Parathyroid adenoma (tissue), 2 donors: Measurements from ENCODE around the gene PTPRM.
A peak's percentile ranks its signal among the peaks of the same experiment; 100 is the strongest.

Source experiments
- H2AFZ ChIP-seq: fragments of 300-600 bp; sonication (generic); one replicate; pipeline ENCODE4 v1.7.0; 2017; ENCODE audit warnings: antibody characterized with exemption, mild to moderate bottlenecking
- H3K27ac ChIP-seq: fragments of 300-600 bp; sonication (generic); one replicate; pipeline ENCODE4 v1.7.0; 2017
- H3K27me3 ChIP-seq: fragments of 300-600 bp; sonication (generic); one replicate; pipeline ENCODE4 v1.7.0; 2017; ENCODE audit warnings: low read length; ENCODE audit not compliant: control insufficient read depth, insufficient read depth
- H3K36me3 ChIP-seq: fragments of 300-600 bp; sonication (generic); one replicate; pipeline ENCODE4 v1.7.0; 2017; ENCODE audit warnings: low read length; ENCODE audit not compliant: control insufficient read depth, insufficient read depth
- H3K4me1 ChIP-seq: fragments of 300-600 bp; sonication (generic); one replicate; pipeline ENCODE4 v1.7.0; 2017; ENCODE audit warnings: control low read depth
- H3K4me2 ChIP-seq: fragments of 300-600 bp; sonication (generic); one replicate; pipeline ENCODE4 v1.7.0; 2017; ENCODE audit warnings: low read length
- H3K4me3 ChIP-seq: fragments of 300-600 bp; sonication (generic); one replicate; pipeline ENCODE4 v1.7.0; 2017; ENCODE audit warnings: low read depth, low read length
- H3K79me2 ChIP-seq: fragments of 300-600 bp; sonication (generic); one replicate; pipeline ENCODE4 v1.7.0; 2017; ENCODE audit warnings: control low read depth
- H3K9ac ChIP-seq: fragments of 300-600 bp; sonication (generic); one replicate; pipeline ENCODE4 v1.7.0; 2017; ENCODE audit warnings: mild to moderate bottlenecking
- H3K9me3 ChIP-seq: fragments of 300-600 bp; sonication (generic); one replicate; pipeline ENCODE4 v1.7.0; 2017; ENCODE audit warnings: low read length; ENCODE audit not compliant: control insufficient read depth
- TF ChIP-seq, protein P1 (sequence below): fragments of 300-600 bp; sonication (generic); IDR thresholded peaks from one replicate; pipeline ENCODE4 v1.7.0; 2017; ENCODE audit warnings: antibody characterized with exemption, mild to moderate bottlenecking
- donor health status: primary hyperparathyroidism.

The PTPRM gene

DNA sequence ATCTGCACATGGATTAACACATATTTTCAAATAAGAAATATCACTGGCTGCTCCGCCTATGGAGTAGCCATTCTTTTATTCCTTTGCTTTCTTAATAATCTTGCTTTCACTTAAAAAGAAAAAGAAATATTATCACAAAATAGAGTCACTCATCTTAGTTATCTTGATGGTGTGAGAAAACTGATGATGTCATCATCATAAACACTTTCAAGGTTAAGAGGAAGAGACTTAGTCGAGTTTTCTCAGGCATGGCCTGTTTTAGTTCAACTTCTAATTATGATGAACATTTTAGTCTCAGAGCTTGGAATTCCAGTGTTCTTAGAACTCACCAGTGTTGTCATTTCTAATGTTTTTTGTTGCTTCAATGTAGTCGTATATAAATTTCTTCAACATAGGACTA, 506.1 kb downstream of the PTPRM start:
- H3K27ac ChIP-seq: no peak overlapping the region

DNA sequence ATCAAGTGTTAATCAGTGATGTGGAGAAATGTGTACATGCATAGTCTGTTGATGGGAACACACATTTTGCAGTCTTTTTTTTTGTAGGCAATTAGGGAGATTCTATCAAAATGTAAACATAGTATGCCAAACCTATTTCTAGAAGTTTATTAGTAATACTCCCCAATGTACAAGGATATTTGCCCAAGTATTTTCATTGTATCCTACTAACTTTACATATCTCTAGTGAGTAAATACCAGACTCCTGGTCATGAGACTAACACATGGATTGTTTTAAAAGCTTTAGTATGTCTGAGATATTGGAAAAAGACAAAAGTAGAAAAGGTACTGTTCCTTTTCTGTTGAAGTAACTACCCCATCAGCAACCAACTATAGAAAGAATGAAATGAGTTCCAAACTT, 513.0 kb downstream of the PTPRM start:
- Histone ChIP-seq H3K4me1 (peaks cover 2% of the 10 kb centered on the region), H3K36me3 (no peaks in the 10 kb centered on the region), H3K27me3 (no peaks in the 10 kb centered on the region), H3K27ac (no peak overlapping the region), H3K79me2 (no peaks in the 10 kb centered on the region), H3K9ac (no peak overlapping the region), H3K4me2 (no peak overlapping the region), H3K9me3 (no peaks in the 10 kb centered on the region), H2AFZ (no peak overlapping the region), H3K4me3 (no peak overlapping the region)
- TF ChIP-seq, protein P1, sequence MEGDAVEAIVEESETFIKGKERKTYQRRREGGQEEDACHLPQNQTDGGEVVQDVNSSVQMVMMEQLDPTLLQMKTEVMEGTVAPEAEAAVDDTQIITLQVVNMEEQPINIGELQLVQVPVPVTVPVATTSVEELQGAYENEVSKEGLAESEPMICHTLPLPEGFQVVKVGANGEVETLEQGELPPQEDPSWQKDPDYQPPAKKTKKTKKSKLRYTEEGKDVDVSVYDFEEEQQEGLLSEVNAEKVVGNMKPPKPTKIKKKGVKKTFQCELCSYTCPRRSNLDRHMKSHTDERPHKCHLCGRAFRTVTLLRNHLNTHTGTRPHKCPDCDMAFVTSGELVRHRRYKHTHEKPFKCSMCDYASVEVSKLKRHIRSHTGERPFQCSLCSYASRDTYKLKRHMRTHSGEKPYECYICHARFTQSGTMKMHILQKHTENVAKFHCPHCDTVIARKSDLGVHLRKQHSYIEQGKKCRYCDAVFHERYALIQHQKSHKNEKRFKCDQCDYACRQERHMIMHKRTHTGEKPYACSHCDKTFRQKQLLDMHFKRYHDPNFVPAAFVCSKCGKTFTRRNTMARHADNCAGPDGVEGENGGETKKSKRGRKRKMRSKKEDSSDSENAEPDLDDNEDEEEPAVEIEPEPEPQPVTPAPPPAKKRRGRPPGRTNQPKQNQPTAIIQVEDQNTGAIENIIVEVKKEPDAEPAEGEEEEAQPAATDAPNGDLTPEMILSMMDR: no peak

More for the DNA sequence above, 506.1 kb downstream of the PTPRM start:
- Histone ChIP-seq H3K79me2 (no peaks in the 10 kb centered on the region), H3K9me3 (no peaks in the 10 kb centered on the region), H3K4me3 (no peak overlapping the region), H3K27me3 (no peaks in the 10 kb centered on the region), H3K9ac (no peak overlapping the region), H2AFZ (no peak overlapping the region), H3K4me2 (no peak overlapping the region), H3K36me3 (no peaks in the 10 kb centered on the region), H3K4me1 (no peaks in the 10 kb centered on the region)
- TF ChIP-seq, protein P1: no peak

DNA sequence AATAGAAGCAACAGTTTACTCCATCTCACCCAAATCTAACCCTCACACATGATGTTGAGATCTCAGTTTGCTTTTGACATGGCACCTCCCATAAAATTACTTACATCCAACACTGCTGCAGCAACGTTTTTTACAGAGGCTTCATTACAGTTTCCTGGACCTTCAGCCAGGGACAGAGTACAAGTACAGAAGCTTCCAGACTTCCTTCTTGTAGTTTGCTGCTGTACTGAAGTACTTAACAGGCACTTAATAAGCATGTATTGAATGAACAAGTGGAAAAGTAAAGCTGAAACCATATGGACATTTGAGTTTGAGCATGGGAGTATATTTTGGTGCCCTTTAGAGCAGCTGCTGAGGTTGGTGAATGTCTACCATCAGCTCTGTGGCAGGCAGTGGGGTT, 514.2 kb downstream of the PTPRM start:
- no peak overlapping the region for H3K4me3 ChIP-seq
- no peaks in the 10 kb centered on the region for H3K36me3 ChIP-seq
- H3K79me2 ChIP-seq: no peaks in the 10 kb centered on the region
- no peak overlapping the region for H3K4me2 ChIP-seq
- H3K4me1 ChIP-seq: peaks cover 2% of the 10 kb centered on the region
- H3K9ac ChIP-seq: no peak overlapping the region
- TF ChIP-seq, protein P1: no peak
- no peak overlapping the region for H3K27ac ChIP-seq
- H3K27me3 ChIP-seq: no peaks in the 10 kb centered on the region
- no peak overlapping the region for H2AFZ ChIP-seq
- H3K9me3 ChIP-seq: no peaks in the 10 kb centered on the region

DNA sequence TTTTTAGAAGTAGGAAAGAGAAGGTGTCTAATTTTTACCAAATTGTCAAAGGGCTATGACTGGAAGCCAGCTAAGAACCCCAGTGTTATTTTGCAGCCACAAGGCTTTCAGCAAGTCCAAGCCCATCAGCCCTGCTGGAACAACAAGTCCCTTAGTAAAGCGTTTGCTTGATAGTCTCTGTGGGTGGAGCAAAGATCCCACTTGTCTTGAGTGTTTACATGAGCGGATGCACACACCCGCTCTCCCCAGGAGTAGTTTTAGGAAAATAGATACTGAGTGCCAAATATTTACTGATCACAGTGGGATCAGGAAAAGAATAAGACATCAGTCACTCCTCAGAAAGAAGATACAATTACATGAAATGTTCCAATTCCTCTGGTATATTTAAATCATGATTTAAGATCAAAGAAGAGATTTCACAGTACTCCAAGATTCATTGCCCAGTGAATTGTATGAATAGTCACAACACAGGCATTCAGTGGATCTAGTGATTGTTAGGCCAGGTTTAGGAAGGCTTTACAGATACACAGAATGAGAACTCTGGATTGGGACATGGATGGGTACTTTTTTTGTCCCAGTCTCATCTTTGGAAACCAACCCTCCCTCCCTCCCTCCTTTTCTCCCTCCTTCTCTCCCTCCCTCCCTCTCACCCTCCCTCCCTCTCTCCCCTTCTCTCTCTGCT, 514.9 kb downstream of the PTPRM start:
- TF ChIP-seq, protein P1: no peak
- no peak overlapping the region for H3K4me3 ChIP-seq
- H3K4me1 ChIP-seq: peaks cover 2% of the 10 kb centered on the region
- H3K36me3 ChIP-seq: no peaks in the 10 kb centered on the region
- H3K9ac ChIP-seq: no peak overlapping the region
- H3K27ac ChIP-seq: no peak overlapping the region
- H3K4me2 ChIP-seq: no peak overlapping the region
- H3K27me3 ChIP-seq: no peaks in the 10 kb centered on the region
- no peaks in the 10 kb centered on the region for H3K79me2 ChIP-seq
- no peaks in the 10 kb centered on the region for H3K9me3 ChIP-seq
- no peak overlapping the region for H2AFZ ChIP-seq

DNA sequence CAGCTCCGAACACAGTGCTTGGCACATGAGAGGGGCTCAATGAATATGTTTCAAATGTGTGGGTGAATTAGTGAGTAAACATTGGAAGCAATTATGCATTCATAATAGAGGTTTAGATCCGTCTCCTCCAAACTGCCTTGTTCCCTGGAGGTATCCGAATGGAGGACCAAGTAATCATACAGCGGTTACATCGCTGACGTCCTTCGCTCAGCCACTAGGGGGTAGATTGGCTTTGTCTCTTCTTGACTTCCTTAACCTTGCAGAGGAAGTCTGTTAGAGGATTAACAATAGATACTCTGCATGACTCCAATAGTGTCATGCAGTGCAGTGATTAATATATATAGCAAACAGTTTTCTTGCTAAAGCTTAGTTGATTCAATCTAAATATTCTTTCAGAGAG, 517.0 kb downstream of the PTPRM start:
- H3K4me1 ChIP-seq: peaks cover 2% of the 10 kb centered on the region
- no peak overlapping the region for H3K27ac ChIP-seq
- H3K36me3 ChIP-seq: no peaks in the 10 kb centered on the region
- no peaks in the 10 kb centered on the region for H3K79me2 ChIP-seq
- no peaks in the 10 kb centered on the region for H3K9me3 ChIP-seq
- H2AFZ ChIP-seq: no peak overlapping the region
- no peak overlapping the region for H3K4me3 ChIP-seq
- TF ChIP-seq, protein P1: peak; percentile 22
- no peak overlapping the region for H3K9ac ChIP-seq
- no peak overlapping the region for H3K4me2 ChIP-seq
- H3K27me3 ChIP-seq: no peaks in the 10 kb centered on the region
